Esophagus squamous epithelium (tissue), 5 donors: ENCODE results near the gene SLC9A7. TPM values are rescaled to one million over a fixed set of nuclear protein-coding genes. Genes with fewer than 3 reads are reported as not detected.

ENCODE experiments used
- DNase-seq: peaks from one replicate; lab custom pipeline; 2025; lab: John Stamatoyannopoulos, UW
- H3K27ac ChIP-seq, 4 donors: fragments of 200-600 bp; sonication (generic); one replicate each; pipeline ENCODE4 v1.5.1; 2016 to 2019; ENCODE audit warnings: mild to moderate bottlenecking in 1 of 4
- H3K27me3 ChIP-seq, 4 donors: fragments of 200-600 bp; sonication (generic); 1 replicate in 3 of 4; 2 replicates in 1 of 4; pipeline versions ENCODE4 v1.5.1 to v1.6.0; 2017 to 2021; ENCODE audit warnings: antibody characterized with exemption in 1 of 4
- H3K36me3 ChIP-seq, 3 donors: fragments of 200-600 bp; sonication (generic); one replicate each; pipeline ENCODE4 v1.5.1; 2016 to 2019
- H3K4me1 ChIP-seq, 3 donors: fragments of 200-600 bp; sonication (generic); one replicate each; pipeline ENCODE4 v1.5.1; 2017 to 2019
- H3K4me3 ChIP-seq, 4 donors: fragments of 200-600 bp; sonication (generic); 1 replicate in 3 of 4; 2 replicates in 1 of 4; pipeline ENCODE4 v1.5.1; 2016 to 2019; ENCODE audit warnings: mild to moderate bottlenecking in 2 of 4, moderate library complexity in 1 of 4
- H3K9me3 ChIP-seq, 3 donors: fragments of 200-600 bp; sonication (generic); one replicate each; pipeline ENCODE4 v1.5.1; 2016 to 2019
- POLR2A ChIP-seq, 4 donors: fragments of 450-650 bp; IDR thresholded peaks; one replicate each; pipeline ENCODE4 v1.6.1; 2017; ENCODE audit warnings: antibody characterized with exemption in 4 of 4, mild to moderate bottlenecking in 4 of 4, moderate library complexity in 3 of 4
- WGBS, 2 donors: methylation state at CpG; one replicate each; pipeline ENCODE4 v1.1.5; 2018; 5-methylcytosine and 5-hydroxymethylcytosine counted together
- intact Hi-C: fragments of 100-400 bp; cut with DNase I; formaldehyde crosslinking; loops from one replicate; pipeline ENCODE4 v1.15.0; 2022
- total RNA-seq, 4 donors: library from RNA; depleted of rRNA; stranded (reverse); fragments of >200 nt; gene quantifications; one replicate each; pipeline ENCODE4 v1.1.0, GENCODE V29; 2016
- TF ChIP-seq, protein P1 (sequence below), 6 experiments: fragments of 450-650 bp in 4 of 6; fragments of 200-600 bp in 2 of 6; sonication (generic) in 2 of 6; IDR thresholded peaks; one replicate each; pipeline ENCODE4 v1.5.1; 2016 to 2019; ENCODE audit warnings: antibody characterized with exemption in 6 of 6, mild to moderate bottlenecking in 4 of 6, moderate library complexity in 4 of 6
- donor health status: DM: yes; HTN: yes; CAD: no.

The SLC9A7 gene
- total RNA-seq, 4 donors from 2014 or later: 6.4 to 16.4 (median 8.4) TPM

DNA sequence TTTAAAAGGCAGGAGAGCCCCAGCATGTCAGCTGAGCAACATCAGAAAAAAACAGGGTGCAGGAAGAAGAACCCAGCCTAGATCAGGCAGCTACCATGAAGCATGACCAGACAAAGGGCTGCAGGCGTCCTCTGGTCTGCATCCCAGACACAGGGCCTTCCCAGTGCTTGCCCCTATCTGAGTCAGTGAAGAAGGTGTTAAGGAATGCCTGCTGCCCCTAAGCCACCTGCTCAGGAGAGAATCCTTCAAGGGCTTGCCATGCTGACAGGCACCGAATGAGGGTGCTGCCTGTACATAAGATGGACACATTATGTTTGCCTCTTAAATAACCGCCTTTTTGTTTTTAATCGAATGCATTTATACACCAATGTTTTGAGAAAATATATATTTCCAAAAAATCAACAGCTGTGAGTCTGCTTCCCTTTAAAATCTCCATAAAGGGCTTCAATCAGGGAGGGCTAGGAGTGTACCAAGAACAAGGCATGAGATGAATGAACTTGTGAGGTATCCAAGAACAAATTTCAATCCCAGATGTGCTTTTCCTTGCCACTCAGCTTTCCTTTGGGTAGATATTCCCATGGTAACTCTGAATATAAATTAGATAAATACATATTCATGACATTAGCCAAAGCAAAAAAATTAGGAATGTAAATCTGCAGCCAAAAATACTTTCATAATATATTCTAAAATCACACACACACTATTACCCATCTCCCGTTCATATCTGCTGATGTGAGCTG lies 85.1 kb downstream of the SLC9A7 start:
- WGBS, 2 donors: 73 to 75% methylated on average over 4 of the region's 5 CpGs
- TF ChIP-seq POLR2A (IDR thresholded peaks at IDR 0.05): no peak
- TF ChIP-seq, protein P1, sequence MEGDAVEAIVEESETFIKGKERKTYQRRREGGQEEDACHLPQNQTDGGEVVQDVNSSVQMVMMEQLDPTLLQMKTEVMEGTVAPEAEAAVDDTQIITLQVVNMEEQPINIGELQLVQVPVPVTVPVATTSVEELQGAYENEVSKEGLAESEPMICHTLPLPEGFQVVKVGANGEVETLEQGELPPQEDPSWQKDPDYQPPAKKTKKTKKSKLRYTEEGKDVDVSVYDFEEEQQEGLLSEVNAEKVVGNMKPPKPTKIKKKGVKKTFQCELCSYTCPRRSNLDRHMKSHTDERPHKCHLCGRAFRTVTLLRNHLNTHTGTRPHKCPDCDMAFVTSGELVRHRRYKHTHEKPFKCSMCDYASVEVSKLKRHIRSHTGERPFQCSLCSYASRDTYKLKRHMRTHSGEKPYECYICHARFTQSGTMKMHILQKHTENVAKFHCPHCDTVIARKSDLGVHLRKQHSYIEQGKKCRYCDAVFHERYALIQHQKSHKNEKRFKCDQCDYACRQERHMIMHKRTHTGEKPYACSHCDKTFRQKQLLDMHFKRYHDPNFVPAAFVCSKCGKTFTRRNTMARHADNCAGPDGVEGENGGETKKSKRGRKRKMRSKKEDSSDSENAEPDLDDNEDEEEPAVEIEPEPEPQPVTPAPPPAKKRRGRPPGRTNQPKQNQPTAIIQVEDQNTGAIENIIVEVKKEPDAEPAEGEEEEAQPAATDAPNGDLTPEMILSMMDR (IDR thresholded peaks at IDR 0.05): no peak

DNA sequence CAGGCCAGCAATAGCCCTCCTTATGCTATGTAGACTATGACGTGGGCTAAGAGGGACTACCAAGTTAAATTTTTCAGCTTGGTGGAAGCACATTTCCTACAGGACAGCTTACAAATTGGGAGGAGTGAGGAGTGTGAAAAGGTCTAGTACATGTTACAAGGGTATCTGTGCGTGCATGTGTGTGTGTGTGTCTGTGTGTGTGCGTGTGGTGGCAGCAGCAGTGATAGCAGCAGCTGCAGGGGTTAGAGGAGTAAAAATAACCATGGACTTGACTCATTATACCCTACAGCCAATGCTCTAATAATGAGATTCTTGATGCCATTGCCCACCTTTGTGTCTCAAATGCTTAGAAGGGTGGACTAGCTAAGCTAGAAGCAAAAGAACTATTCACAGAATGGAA lies 88.6 kb downstream of the SLC9A7 start:
- no peaks in the 10 kb centered on the region for H3K36me3 ChIP-seq
- 74 to 93% methylated on average over 2 to 3 of the region's 3 CpGs for WGBS, 2 donors
- H3K27me3 ChIP-seq: no peaks in the 10 kb centered on the region
- TF ChIP-seq POLR2A (IDR thresholded peaks at IDR 0.05): no peak
- TF ChIP-seq, protein P1 (IDR thresholded peaks at IDR 0.05): no peak
- DNase-seq: no peak
- no peaks in the 10 kb centered on the region for H3K4me1 ChIP-seq
- no peaks in the 10 kb centered on the region for H3K9me3 ChIP-seq
- no peak overlapping the region for H3K4me3 ChIP-seq
- intact Hi-C loops: no loop called here
- no peak overlapping the region for H3K27ac ChIP-seq

More for the DNA sequence above, 85.1 kb downstream of the SLC9A7 start:
- Histone ChIP-seq H3K4me1 (no peaks in the 10 kb centered on the region), H3K27me3 (no peaks in the 10 kb centered on the region), H3K36me3 (no peaks in the 10 kb centered on the region), H3K9me3 (no peaks in the 10 kb centered on the region), H3K27ac (no peak overlapping the region), H3K4me3 (no peak overlapping the region)
- DNase-seq: no peak
- intact Hi-C loops: no loop called here

DNA sequence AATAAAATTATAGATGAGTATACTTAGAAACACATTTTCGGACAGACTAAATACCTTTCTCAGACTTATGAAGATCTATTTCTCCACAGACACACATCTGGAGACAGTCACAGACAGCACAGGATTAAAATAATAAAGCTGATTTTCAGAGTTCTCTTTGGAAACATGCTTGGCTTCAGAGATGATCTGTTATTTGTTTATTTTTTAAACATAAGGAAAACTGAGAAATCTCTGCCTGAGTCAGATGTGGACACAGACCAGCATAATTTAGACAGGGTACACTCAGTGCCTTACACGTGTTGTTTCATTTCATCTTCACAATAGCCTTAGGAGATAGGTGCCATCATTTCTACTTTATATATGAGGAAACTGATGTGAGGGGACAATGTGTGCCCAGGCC lies 92.1 kb downstream of the SLC9A7 start:
- no peak for TF ChIP-seq POLR2A (IDR thresholded peaks at IDR 0.05)
- TF ChIP-seq, protein P1 (IDR thresholded peaks at IDR 0.05): no peak
- Histone ChIP-seq H3K9me3 (no peaks in the 10 kb centered on the region), H3K36me3 (no peaks in the 10 kb centered on the region), H3K27me3 (no peaks in the 10 kb centered on the region), H3K4me1 (peaks cover 0 to 16% (median 3%) of the 10 kb centered on the region in 3 donors), H3K4me3 (no peak overlapping the region), H3K27ac (no peak overlapping the region)
- no peak for DNase-seq
- 59 to 86% methylated on average over 2 of the region's 2 CpGs for WGBS, 2 donors
- intact Hi-C loops: no loop called here

DNA sequence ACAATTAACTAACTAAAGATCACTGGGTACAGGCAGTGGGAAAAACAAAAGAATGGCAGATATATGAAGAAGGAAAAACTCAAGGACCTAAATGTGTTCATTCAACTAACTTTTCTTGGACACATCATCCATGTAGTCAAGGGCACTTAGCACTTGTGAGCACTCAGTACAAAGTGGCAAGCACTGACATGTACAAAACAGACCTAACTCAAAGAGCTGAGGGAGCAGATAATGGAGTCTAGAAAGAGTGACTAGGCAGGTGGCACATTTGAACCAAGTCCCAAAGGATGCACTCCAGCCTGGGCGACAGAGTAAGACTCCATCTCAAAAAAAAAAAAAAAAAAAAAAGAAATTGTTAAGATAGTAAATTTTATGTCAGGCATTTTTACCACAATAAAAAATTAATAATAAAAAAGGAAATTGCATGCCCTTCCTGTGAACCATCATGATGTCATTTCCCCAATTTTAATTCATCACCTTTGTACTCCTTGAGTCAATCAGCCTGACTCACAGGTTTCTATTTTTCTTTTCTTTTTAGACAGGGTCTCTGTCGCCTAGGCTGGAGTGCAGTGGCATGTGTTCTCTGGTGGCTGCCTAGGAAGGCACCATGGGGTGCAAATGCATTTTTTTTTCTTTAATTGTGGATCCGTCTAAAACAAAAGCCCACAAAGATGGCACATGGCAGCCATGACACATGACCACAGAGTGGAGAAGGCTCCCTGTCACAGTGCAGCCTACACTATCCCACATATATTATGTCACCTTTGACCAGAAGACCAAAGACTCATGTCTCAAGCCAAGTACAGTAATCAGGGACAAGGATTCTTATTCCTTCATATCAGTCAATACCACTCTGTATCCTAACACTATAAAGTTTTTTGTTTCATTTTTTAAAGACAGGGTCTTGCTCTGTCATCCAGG lies 93.4 kb downstream of the SLC9A7 start:
- TF ChIP-seq POLR2A (IDR thresholded peaks at IDR 0.05): no peak
- TF ChIP-seq, protein P1 (IDR thresholded peaks at IDR 0.05): no peak
- 46 to 67% methylated on average over 3 of the region's 3 CpGs for WGBS, 2 donors
- no peak for DNase-seq
- peaks cover 0 to 16% (median 3%) of the 10 kb centered on the region in 3 donors for H3K4me1 ChIP-seq
- no peaks in the 10 kb centered on the region for H3K27me3 ChIP-seq
- intact Hi-C loops: no loop called here
- no peak overlapping the region for H3K4me3 ChIP-seq
- H3K9me3 ChIP-seq: no peaks in the 10 kb centered on the region
- no peak overlapping the region for H3K27ac ChIP-seq
- no peaks in the 10 kb centered on the region for H3K36me3 ChIP-seq
